Measurements from ENCODE around the gene KCNG2.
"Not testable (repeated sequence)": the region's sequence is repeated elsewhere in the genome, so short reads cannot be mapped to it uniquely, and the experiment has no call there.

KCNG2 gene

DNA sequence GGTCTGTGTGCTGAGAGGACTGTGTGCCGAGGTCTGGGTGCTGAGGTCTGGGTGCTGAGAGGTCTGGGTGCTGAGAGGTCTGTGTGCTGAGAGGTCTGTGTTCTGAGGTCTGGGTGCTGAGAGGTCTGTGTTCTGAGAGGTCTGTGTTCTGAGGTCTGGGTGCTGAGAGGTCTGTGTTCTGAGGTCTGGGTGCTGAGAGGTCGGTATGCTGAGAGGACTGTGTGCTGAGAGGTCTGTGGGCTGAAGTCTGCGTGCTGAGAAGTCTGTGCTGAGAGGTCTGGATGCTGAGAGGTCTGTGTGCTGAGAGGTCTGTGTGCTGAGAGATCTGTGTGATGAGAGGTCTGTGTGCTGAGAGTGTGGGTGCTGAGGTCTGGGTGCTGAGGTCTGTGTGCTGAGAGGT, 68.2 kb downstream of the KCNG2 start:
- H3K27ac ChIP-seq (ENCODE audit: low read depth, low read length); H3K4me1 ChIP-seq (ENCODE audit: control insufficient read depth, insufficient read depth, low read length, unreplicated experiment); H3K79me2 ChIP-seq (ENCODE audit: control insufficient read depth, insufficient read depth, low read length, unreplicated experiment); H3K36me3 ChIP-seq (ENCODE audit: insufficient read depth, low read length); H2AFZ ChIP-seq (ENCODE audit: low read length, unreplicated experiment); H3K4me3 ChIP-seq (ENCODE audit: low read depth, low read length): not testable (repeated sequence)
- H3K27me3 ChIP-seq (ENCODE audit: insufficient read depth, low read length) = peaks cover 16% of the 10 kb centered on the region; the same call in 1 of the 2 replicates

DNA sequence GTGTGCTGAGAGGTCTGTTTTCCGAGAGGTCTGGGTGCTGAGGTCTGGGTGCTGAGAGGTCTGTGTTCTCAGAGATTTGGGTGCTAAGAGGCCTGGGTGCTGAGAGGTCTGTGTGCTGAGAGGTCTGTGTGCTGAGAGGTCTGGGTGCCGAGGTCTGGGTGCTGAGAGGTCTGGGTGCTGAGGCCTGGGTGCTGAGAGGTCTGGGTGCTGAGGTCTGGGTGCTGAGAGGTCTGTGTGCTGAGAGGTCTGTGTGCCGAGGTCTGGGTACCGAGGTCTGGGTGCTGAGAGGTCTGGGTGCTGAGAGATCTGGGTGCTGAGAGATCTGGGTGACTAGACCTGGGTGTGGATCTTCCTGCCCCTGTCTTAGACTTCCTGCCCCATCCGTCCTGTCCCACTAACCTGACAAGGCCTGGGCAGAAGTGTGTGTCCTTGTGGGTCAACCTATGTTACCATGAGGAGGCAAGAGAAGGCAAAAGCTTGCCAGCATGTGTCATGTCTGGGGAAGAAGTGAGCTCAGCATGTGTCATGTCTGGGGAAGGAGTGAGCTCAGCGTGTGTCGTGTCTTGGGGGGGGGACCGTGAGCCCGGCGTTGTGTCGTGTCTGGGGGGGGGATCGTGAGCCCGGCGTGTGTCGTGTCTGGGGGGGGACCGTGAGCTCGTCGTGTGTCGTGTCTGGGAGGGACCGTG, 69.3 kb downstream of the KCNG2 start:
- Histone ChIP-seq H3K36me3 (ENCODE audit: insufficient read depth, low read length) (no peaks in the 10 kb centered on the region), H3K27me3 (ENCODE audit: insufficient read depth, low read length) (peaks cover 11% of the 10 kb centered on the region; the same call in 1 of the 2 replicates), H3K4me1 (ENCODE audit: control insufficient read depth, insufficient read depth, low read length, unreplicated experiment) (no peaks in the 10 kb centered on the region), H2AFZ (ENCODE audit: low read length, unreplicated experiment) (no peak overlapping the region), H3K4me3 (ENCODE audit: low read depth, low read length) (no peak overlapping the region), H3K79me2 (ENCODE audit: control insufficient read depth, insufficient read depth, low read length, unreplicated experiment) (no peaks in the 10 kb centered on the region), H3K27ac (ENCODE audit: low read depth, low read length) (no peak overlapping the region)

GRCh38 chr18:79867666-79868065, 69.9 kb downstream of the KCNG2 start:
- no peaks in the 10 kb centered on the region for H3K79me2 ChIP-seq (ENCODE audit: control insufficient read depth, insufficient read depth, low read length, unreplicated experiment)
- H2AFZ ChIP-seq (ENCODE audit: low read length, unreplicated experiment) = no peak overlapping the region
- H3K27me3 ChIP-seq (ENCODE audit: insufficient read depth, low read length) = peaks cover 4% of the 10 kb centered on the region; the same call in 1 of the 2 replicates
- no peaks in the 10 kb centered on the region for H3K36me3 ChIP-seq (ENCODE audit: insufficient read depth, low read length)
- H3K4me3 ChIP-seq (ENCODE audit: low read depth, low read length) = no peak overlapping the region
- no peak overlapping the region for H3K27ac ChIP-seq (ENCODE audit: low read depth, low read length)
- H3K4me1 ChIP-seq (ENCODE audit: control insufficient read depth, insufficient read depth, low read length, unreplicated experiment) = no peaks in the 10 kb centered on the region

DNA sequence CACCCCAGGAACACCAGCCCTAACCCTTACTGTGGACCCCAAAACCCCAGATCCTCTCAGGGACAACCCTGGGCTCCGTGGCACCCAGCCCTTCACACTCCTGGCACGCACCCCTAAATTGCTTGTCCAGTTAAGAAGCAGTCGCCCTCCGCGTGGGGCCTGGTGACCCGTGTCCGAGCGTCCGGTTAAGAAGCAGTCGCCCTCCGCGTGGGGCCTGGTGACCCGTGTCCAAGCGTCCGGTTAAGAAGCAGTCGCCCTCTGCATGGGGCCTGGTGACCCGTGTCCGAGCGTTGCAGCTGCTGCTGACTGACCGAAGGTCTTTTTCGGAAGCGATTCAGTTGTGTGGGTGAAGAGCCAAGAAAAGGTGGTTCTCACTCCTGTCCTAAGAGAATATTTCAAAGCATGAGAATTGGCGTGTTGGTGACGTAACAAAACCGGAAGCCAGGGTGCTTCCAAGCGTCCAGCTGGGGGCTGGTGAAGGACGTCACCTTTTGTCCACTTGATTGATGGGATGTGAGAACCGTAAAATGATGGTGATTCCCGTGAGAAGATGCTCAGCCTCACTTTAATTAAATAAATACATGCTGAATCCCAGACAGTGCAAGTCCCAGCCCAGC, 70.5 kb downstream of the KCNG2 start:
- no peak overlapping the region for H3K27ac ChIP-seq (ENCODE audit: low read depth, low read length)
- H3K79me2 ChIP-seq (ENCODE audit: control insufficient read depth, insufficient read depth, low read length, unreplicated experiment) = no peaks in the 10 kb centered on the region
- no peaks in the 10 kb centered on the region for H3K27me3 ChIP-seq (ENCODE audit: insufficient read depth, low read length)
- no peak overlapping the region for H3K4me3 ChIP-seq (ENCODE audit: low read depth, low read length)
- no peak overlapping the region for H2AFZ ChIP-seq (ENCODE audit: low read length, unreplicated experiment)
- no peaks in the 10 kb centered on the region for H3K36me3 ChIP-seq (ENCODE audit: insufficient read depth, low read length)
- no peaks in the 10 kb centered on the region for H3K4me1 ChIP-seq (ENCODE audit: control insufficient read depth, insufficient read depth, low read length, unreplicated experiment)

GRCh38 chr18:79868811-79869541, 71.2 kb downstream of the KCNG2 start:
- Histone ChIP-seq H2AFZ (ENCODE audit: low read length, unreplicated experiment) (no peak overlapping the region), H3K27me3 (ENCODE audit: insufficient read depth, low read length) (peaks cover 6% of the 10 kb centered on the region; the same call in 1 of the 2 replicates), H3K36me3 (ENCODE audit: insufficient read depth, low read length) (no peaks in the 10 kb centered on the region), H3K79me2 (ENCODE audit: control insufficient read depth, insufficient read depth, low read length, unreplicated experiment) (no peaks in the 10 kb centered on the region), H3K4me1 (ENCODE audit: control insufficient read depth, insufficient read depth, low read length, unreplicated experiment) (no peaks in the 10 kb centered on the region), H3K4me3 (ENCODE audit: low read depth, low read length) (no peak overlapping the region), H3K27ac (ENCODE audit: low read depth, low read length) (no peak overlapping the region)

DNA sequence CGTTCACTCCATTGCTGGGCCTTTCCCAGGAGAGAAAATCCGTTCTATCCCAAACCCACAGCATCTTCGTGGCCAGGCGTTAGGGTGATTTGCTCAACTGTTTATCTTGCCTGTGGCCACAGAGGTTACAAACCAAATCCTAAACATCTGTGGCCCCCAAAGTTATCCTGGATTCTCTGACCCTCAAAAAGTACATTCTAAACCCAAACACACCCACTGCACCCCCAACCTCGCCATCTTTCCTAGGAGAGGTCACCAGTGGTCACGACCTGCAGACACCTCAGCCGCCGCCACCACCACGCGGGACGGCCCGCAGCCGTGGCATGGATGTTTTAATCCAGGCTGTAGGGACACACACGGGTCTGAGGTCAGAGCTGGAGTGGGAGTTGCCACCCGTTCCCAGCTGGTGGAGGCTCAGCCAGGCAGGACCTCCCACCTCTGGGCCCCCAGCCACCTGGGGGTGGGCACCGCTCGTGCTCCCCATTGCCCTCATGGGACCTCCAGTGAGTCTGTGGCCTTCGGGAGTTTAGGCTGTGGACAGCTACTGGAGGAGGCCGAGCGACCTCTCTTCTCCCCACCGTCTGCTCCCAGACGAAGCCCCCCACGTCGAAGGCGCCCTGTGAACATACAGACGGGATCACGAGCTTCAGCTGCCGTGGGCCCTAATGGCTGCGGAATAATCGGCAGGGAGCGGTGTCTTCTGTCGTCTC, 72.0 kb downstream of the KCNG2 start:
- peaks cover 12% of the 10 kb centered on the region for H3K27me3 ChIP-seq (ENCODE audit: insufficient read depth, low read length)

GRCh38 chr18:79870301-79871025, 72.7 kb downstream of the KCNG2 start:
- no peak overlapping the region for H3K27ac ChIP-seq (ENCODE audit: low read depth, low read length)
- no peaks in the 10 kb centered on the region for H3K36me3 ChIP-seq (ENCODE audit: insufficient read depth, low read length)
- no peak overlapping the region for H2AFZ ChIP-seq (ENCODE audit: low read length, unreplicated experiment)
- no peaks in the 10 kb centered on the region for H3K4me1 ChIP-seq (ENCODE audit: control insufficient read depth, insufficient read depth, low read length, unreplicated experiment)
- no peak overlapping the region for H3K4me3 ChIP-seq (ENCODE audit: low read depth, low read length)
- peaks cover 15% of the 10 kb centered on the region for H3K27me3 ChIP-seq (ENCODE audit: insufficient read depth, low read length)
- H3K79me2 ChIP-seq (ENCODE audit: control insufficient read depth, insufficient read depth, low read length, unreplicated experiment) = no peaks in the 10 kb centered on the region

More for the DNA sequence above, 72.0 kb downstream of the KCNG2 start:
- Histone ChIP-seq H3K4me3 (ENCODE audit: low read depth, low read length) (no peak overlapping the region), H3K4me1 (ENCODE audit: control insufficient read depth, insufficient read depth, low read length, unreplicated experiment) (no peaks in the 10 kb centered on the region), H3K27ac (ENCODE audit: low read depth, low read length) (no peak overlapping the region), H2AFZ (ENCODE audit: low read length, unreplicated experiment) (no peak overlapping the region), H3K36me3 (ENCODE audit: insufficient read depth, low read length) (no peaks in the 10 kb centered on the region), H3K79me2 (ENCODE audit: control insufficient read depth, insufficient read depth, low read length, unreplicated experiment) (no peaks in the 10 kb centered on the region)

- Histone ChIP-seq H3K4me1 (ENCODE audit: control insufficient read depth, insufficient read depth, low read length, unreplicated experiment) (no peaks in the 10 kb centered on the region), H3K79me2 (ENCODE audit: control insufficient read depth, insufficient read depth, low read length, unreplicated experiment) (no peaks in the 10 kb centered on the region), H3K4me3 (ENCODE audit: low read depth, low read length) (no peak overlapping the region), H3K36me3 (ENCODE audit: insufficient read depth, low read length) (no peaks in the 10 kb centered on the region), H3K27me3 (ENCODE audit: insufficient read depth, low read length) (peaks cover 15% of the 10 kb centered on the region), H2AFZ (ENCODE audit: low read length, unreplicated experiment) (no peak overlapping the region), H3K27ac (ENCODE audit: low read depth, low read length) (no peak overlapping the region)
Observed at GRCh38 chr18:79871026-79871390, 73.3 kb downstream of the KCNG2 start.

GRCh38 chr18:79871481-79872091, 73.8 kb downstream of the KCNG2 start:
- no peaks in the 10 kb centered on the region for H3K4me1 ChIP-seq (ENCODE audit: control insufficient read depth, insufficient read depth, low read length, unreplicated experiment)
- H3K27me3 ChIP-seq (ENCODE audit: insufficient read depth, low read length) = peaks cover 15% of the 10 kb centered on the region
- H3K79me2 ChIP-seq (ENCODE audit: control insufficient read depth, insufficient read depth, low read length, unreplicated experiment) = no peaks in the 10 kb centered on the region
- no peaks in the 10 kb centered on the region for H3K36me3 ChIP-seq (ENCODE audit: insufficient read depth, low read length)
- no peak overlapping the region for H2AFZ ChIP-seq (ENCODE audit: low read length, unreplicated experiment)
- no peak overlapping the region for H3K4me3 ChIP-seq (ENCODE audit: low read depth, low read length)
- no peak overlapping the region for H3K27ac ChIP-seq (ENCODE audit: low read depth, low read length)

All from ACC112 (cell line).